Omental fat pad (tissue), 4 donors: ENCODE data around the gene VPS39. TPM values are rescaled to one million over a fixed set of nuclear protein-coding genes. Genes with fewer than 3 reads are reported as not detected.

Source experiments
- ATAC-seq: fragments of 150-250 bp; one replicate; pipeline ENCODE4 v1.9.1; 2016; ENCODE audit warnings: mild to moderate bottlenecking, moderate library complexity; ENCODE audit not compliant: low FRiP score
- DNase-seq: peaks from one replicate; pipeline ENCODE4 v3.0.0-alpha.2; 2019; ENCODE audit warnings: low spot score
- total RNA-seq, 4 donors: library from RNA; depleted of rRNA; stranded (reverse); fragments of >200 nt; gene quantifications; one replicate each; pipeline ENCODE4 v1.1.0, GENCODE V29; 2016
- TF ChIP-seq, protein P1 (sequence below), 3 donors: fragments of 450-650 bp; IDR thresholded peaks; one replicate each; pipeline ENCODE4 v1.5.1; 2016 to 2017; ENCODE audit warnings: antibody characterized with exemption in 3 of 3, mild to moderate bottlenecking in 3 of 3, moderate library complexity in 2 of 3

The VPS39 gene
- total RNA-seq, 4 donors from 2014 or later = 61.0 to 134 (median 73.8) TPM

DNA sequence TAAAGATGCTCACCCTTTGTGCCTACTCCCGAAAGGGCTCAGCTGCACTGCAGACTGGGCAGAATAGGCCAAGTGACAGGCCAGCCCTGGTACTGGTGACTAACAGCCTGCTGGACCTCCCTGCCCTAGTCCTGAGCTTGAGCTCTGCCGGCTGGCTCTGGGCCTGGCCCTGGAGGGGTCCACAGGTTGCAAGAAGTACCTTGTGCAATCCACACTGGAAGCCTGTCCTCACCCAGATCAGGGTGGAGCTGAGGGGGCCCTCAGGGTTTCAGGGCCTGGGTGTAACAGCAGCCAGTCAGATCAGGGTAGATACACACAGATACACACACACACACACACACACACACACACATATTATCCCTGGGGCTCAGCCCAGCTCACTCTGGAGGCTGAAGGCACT lies 86.4 kb downstream of the VPS39 start:
- ATAC-seq (no peak), DNase-seq (no peak)
- TF ChIP-seq, protein P1, sequence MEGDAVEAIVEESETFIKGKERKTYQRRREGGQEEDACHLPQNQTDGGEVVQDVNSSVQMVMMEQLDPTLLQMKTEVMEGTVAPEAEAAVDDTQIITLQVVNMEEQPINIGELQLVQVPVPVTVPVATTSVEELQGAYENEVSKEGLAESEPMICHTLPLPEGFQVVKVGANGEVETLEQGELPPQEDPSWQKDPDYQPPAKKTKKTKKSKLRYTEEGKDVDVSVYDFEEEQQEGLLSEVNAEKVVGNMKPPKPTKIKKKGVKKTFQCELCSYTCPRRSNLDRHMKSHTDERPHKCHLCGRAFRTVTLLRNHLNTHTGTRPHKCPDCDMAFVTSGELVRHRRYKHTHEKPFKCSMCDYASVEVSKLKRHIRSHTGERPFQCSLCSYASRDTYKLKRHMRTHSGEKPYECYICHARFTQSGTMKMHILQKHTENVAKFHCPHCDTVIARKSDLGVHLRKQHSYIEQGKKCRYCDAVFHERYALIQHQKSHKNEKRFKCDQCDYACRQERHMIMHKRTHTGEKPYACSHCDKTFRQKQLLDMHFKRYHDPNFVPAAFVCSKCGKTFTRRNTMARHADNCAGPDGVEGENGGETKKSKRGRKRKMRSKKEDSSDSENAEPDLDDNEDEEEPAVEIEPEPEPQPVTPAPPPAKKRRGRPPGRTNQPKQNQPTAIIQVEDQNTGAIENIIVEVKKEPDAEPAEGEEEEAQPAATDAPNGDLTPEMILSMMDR (IDR thresholded peaks at IDR 0.05) = no peak

DNA sequence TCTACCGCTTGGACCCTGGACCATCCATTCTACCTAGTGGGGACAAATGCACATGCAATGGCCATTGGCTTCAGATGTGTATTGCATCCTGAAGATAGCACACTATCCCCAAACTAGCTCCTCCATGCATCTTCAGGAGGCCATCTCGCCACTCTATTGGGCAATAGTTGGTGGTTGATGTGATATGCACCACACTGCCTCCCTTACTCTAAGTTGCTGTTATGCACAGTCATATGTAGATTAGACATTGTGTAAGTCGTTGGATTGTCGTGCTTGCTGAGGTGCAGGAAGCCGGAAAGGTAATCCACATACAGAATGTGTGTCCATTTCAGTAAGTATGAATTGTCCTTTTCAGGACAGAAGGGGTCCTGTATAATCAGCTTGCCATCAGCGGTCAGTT lies 87.1 kb downstream of the VPS39 start:
- TF ChIP-seq, protein P1 (IDR thresholded peaks at IDR 0.05) = no peak
- ATAC-seq = no peak
- DNase-seq = no peak

DNA sequence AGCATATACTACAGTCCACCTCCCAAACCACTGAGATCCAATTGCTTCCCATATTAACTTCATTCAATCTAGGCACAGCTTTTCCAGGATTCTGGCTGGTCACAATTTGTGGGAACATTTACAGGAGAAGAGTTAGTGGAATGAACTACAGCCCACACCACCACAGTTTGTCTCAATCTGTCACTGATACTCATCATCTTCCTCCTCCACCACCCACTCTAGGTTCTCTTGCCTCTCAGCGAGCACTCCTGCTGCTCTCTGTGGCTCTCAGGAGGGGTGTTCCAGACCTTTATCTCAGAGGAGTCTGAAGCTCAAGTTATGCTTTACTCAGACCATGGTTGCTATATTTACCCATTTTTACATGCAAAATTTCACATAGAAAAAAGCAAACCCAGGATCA lies 87.8 kb downstream of the VPS39 start:
- DNase-seq (no peak), ATAC-seq (no peak)
- TF ChIP-seq, protein P1 (IDR thresholded peaks at IDR 0.05) = no peak

DNA sequence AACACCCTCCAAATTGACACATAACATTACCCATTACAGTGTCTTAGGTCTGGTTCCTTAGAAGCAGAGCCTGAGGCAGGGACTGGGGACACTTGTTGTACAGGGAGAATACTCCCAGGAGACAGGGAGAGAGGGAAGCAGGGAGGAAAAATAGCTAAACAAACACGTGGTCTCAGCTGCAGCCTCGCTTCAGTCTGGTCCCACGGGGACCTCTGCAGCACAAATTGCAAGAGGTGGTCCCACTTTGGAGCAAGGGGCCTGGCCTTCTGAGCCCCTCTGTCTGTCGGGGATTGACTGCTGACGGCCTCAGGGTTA lies 88.7 kb downstream of the VPS39 start:
- DNase-seq (no peak), ATAC-seq (no peak)
- TF ChIP-seq, protein P1 (IDR thresholded peaks at IDR 0.05) = no peak

DNA sequence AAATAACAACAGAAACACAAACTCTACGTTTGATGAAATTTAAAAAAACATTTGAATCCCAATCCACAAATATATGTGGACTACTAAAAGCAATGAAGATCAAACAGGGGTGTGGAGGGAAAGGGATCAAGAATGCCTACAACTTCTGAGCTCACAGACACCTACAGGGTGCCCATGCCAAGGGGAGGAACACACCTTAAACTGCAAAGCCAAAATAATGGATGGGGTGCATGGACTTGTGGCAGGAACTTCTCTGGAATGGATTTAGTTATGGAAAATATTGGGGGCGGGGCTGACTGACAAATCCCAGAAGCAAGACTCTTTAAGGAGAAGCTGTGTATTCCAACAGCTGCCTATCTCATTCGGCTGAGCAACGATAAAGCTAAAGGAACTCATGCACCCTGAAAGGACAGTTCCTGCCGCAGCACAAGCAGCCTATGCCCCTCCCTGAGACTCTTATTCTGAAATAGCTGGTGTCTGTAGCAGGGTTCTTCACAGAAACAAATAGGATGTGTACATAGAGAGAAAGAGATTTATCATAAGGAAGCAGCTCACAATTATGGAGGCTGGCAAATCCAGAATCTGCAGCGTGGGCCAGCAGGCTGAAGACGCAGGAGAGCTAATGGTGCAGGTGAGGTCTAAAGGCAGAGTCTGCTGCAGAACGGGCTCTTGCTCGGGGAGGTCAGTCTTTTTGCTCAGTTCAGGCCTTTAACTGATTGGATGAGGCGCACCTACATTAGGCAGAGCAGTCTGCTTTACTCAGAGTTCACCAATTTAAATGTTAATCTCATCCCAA lies 89.3 kb downstream of the VPS39 start:
- peak; percentile 48 for ATAC-seq
- TF ChIP-seq, protein P1 (IDR thresholded peaks at IDR 0.05) = no peak

DNA sequence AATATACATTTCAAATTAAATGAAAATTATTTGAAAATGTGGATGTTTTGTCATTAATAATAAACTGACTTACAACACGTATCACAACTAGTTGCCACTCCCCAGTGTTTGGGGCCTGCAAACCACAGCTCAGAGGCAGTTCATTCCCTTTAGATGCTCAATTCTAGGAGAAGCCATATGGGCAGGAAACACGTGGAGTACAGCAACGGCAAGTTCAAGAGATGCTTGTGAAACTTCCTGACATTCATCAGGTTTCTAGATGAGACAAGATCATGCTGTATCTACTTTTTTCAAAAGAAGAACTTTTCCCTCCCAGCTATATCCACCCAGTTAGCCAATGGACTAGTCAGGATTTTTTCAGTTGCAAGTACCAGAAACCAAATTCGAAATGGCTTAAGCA lies 96.2 kb downstream of the VPS39 start:
- DNase-seq (no peak), ATAC-seq (no peak)
- TF ChIP-seq, protein P1 (IDR thresholded peaks at IDR 0.05) = no peak

More for the DNA sequence above, 89.3 kb downstream of the VPS39 start:
- DNase-seq = no peak

DNA sequence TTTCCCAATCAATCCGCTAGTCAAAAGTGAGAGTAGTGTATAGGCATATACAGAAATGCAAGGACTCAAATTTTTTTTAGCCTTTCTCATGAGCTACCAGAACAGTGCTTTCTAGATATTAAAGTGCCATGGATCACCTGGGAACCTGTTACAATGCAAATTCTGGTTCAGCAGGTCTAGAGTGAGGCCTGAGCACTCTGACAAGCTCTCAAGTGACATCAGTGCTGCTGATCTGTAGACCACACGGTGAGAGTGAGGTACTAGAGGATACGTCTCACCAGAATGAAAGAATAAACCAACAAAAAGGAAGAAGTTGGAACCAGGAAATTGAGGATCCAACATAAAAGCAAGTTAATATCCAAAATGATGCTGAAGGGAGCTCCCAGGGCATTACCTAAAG lies 97.7 kb downstream of the VPS39 start:
- DNase-seq (no peak), ATAC-seq (no peak)
- TF ChIP-seq, protein P1 (IDR thresholded peaks at IDR 0.05) = no peak
